ENCODE results near the gene IGSF23.

The IGSF23 gene

DNA sequence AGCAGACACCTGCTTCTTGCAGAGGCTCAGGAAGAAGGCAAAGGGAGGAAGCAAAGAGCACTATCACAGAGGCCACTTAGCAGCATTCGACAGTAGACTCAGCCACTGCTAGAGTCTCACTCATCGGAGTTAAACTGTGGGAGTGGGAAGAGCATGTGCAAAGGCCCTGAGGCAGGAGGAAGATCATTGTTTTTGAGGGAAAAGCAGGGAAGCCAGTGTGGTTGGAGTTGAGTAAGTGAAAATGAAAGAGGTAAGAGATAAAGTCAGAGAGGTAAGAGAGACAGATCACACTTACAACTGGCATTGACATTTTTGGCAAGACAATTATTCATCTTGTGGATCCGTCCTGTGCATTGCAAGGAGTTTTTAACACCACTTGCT lies 42.8 kb upstream of the IGSF23 start:
- Histone ChIP-seq H3K27ac (ENCODE audit: low read depth, low read length) (no peak overlapping the region), H3K9ac (ENCODE audit: low read length) (no peak overlapping the region), H3K9me3 (ENCODE audit: insufficient read depth, low read length) (no peaks in the 10 kb centered on the region), H3K4me3 (ENCODE audit: insufficient read depth, low read length, poor library complexity, severe bottlenecking) (no peak overlapping the region), H3F3A (ENCODE audit: insufficient read depth) (no peaks in the 10 kb centered on the region), H3K27me3 (ENCODE audit: low read length) (no peaks in the 10 kb centered on the region), H3K9me2 (replicated peaks; ENCODE audit: insufficient read depth, low read length) (no peaks in the 10 kb centered on the region), H3K79me2 (ENCODE audit: insufficient read depth, low read length) (no peaks in the 10 kb centered on the region), H2AFZ (ENCODE audit: low read depth, low read length, severe bottlenecking) (no peak overlapping the region), H3K36me3 (ENCODE audit: low read length) (no peaks in the 10 kb centered on the region), H3K4me2 (ENCODE audit: low read depth, low read length, poor library complexity, severe bottlenecking) (no peak overlapping the region), H4K20me1 (ENCODE audit: low read depth, low read length) (no peaks in the 10 kb centered on the region)
- TF ChIP-seq EZH2phosphoT487 (conservative IDR thresholded peaks at IDR 0.05; ENCODE audit: low read length) (no peak), CTCF (IDR thresholded peaks at IDR 0.05; ENCODE audit: insufficient read depth, low read length, poor library complexity, severe bottlenecking) (no peak)

DNA sequence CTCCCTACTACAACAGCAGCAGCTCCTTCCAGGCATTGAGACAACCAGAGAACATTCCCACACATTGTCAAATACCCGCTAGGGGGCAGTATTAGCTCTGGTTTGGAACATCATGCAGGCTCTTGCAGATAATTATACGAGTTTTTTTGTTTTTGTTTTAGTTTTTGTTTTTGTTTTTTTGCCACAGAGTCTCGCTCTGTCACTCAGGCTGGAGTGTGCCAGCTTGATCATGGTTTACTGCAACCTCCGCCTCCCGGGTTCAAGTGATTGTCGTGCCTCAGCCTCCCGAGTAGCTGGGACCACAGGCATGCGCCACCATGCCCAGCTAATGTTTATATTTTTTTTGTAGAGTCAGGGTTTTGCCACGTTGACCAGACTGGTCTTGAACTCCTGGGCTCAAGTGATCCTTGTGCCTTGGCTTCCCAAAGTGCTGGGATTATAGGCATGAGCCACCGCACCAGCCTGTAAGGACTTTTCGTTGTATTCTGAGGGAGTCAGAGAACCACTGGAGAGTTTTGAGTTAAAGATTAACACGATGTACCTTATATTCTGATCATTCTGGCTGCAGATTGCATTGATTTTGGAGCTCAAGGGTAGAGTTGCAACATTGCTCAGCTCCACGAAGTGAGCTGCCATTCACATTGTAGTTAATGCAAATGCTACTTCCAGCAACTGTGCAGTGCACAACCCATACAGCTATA lies 42.2 kb upstream of the IGSF23 start:
- H3K4me3 ChIP-seq (ENCODE audit: insufficient read depth, low read length, poor library complexity, severe bottlenecking), result no peak overlapping the region
- H3K27ac ChIP-seq (ENCODE audit: low read depth, low read length), result no peak overlapping the region
- H3K9ac ChIP-seq (ENCODE audit: low read length), result no peak overlapping the region
- no peaks in the 10 kb centered on the region for H3K27me3 ChIP-seq (ENCODE audit: low read length)
- TF ChIP-seq CTCF (IDR thresholded peaks at IDR 0.05; ENCODE audit: insufficient read depth, low read length, poor library complexity, severe bottlenecking) (peak; percentile 67), EZH2phosphoT487 (conservative IDR thresholded peaks at IDR 0.05; ENCODE audit: low read length) (no peak)
- H3K36me3 ChIP-seq (ENCODE audit: low read length), result no peaks in the 10 kb centered on the region
- H3K9me2 ChIP-seq (replicated peaks; ENCODE audit: insufficient read depth, low read length), result no peaks in the 10 kb centered on the region
- H3F3A ChIP-seq (ENCODE audit: insufficient read depth), result no peaks in the 10 kb centered on the region
- no peak overlapping the region for H2AFZ ChIP-seq (ENCODE audit: low read depth, low read length, severe bottlenecking)
- H4K20me1 ChIP-seq (ENCODE audit: low read depth, low read length), result no peaks in the 10 kb centered on the region
- H3K4me2 ChIP-seq (ENCODE audit: low read depth, low read length, poor library complexity, severe bottlenecking), result no peak overlapping the region
- H3K9me3 ChIP-seq (ENCODE audit: insufficient read depth, low read length), result no peaks in the 10 kb centered on the region
- no peaks in the 10 kb centered on the region for H3K79me2 ChIP-seq (ENCODE audit: insufficient read depth, low read length)

GRCh38 chr19:44571830-44572580 lies 41.4 kb upstream of the IGSF23 start:
- Histone ChIP-seq H3F3A (ENCODE audit: insufficient read depth) (no peaks in the 10 kb centered on the region), H3K9me2 (replicated peaks; ENCODE audit: insufficient read depth, low read length) (no peaks in the 10 kb centered on the region), H2AFZ (ENCODE audit: low read depth, low read length, severe bottlenecking) (no peak overlapping the region), H3K36me3 (ENCODE audit: low read length) (no peaks in the 10 kb centered on the region), H3K4me2 (ENCODE audit: low read depth, low read length, poor library complexity, severe bottlenecking) (no peak overlapping the region), H3K9ac (ENCODE audit: low read length) (no peak overlapping the region), H3K4me3 (ENCODE audit: insufficient read depth, low read length, poor library complexity, severe bottlenecking) (no peak overlapping the region), H3K9me3 (ENCODE audit: insufficient read depth, low read length) (no peaks in the 10 kb centered on the region), H3K79me2 (ENCODE audit: insufficient read depth, low read length) (no peaks in the 10 kb centered on the region), H4K20me1 (ENCODE audit: low read depth, low read length) (no peaks in the 10 kb centered on the region), H3K27ac (ENCODE audit: low read depth, low read length) (no peak overlapping the region), H3K27me3 (ENCODE audit: low read length) (no peaks in the 10 kb centered on the region)
- TF ChIP-seq EZH2phosphoT487 (conservative IDR thresholded peaks at IDR 0.05; ENCODE audit: low read length), result no peak

- Histone ChIP-seq H3K4me2 (ENCODE audit: low read depth, low read length, poor library complexity, severe bottlenecking) (no peak overlapping the region), H3F3A (ENCODE audit: insufficient read depth) (no peaks in the 10 kb centered on the region), H4K20me1 (ENCODE audit: low read depth, low read length) (no peaks in the 10 kb centered on the region), H3K9me3 (ENCODE audit: insufficient read depth, low read length) (no peaks in the 10 kb centered on the region), H3K9me2 (replicated peaks; ENCODE audit: insufficient read depth, low read length) (no peaks in the 10 kb centered on the region), H3K4me3 (ENCODE audit: insufficient read depth, low read length, poor library complexity, severe bottlenecking) (no peak overlapping the region), H3K9ac (ENCODE audit: low read length) (no peak overlapping the region), H3K36me3 (ENCODE audit: low read length) (no peaks in the 10 kb centered on the region), H3K79me2 (ENCODE audit: insufficient read depth, low read length) (no peaks in the 10 kb centered on the region), H2AFZ (ENCODE audit: low read depth, low read length, severe bottlenecking) (no peak overlapping the region), H3K27me3 (ENCODE audit: low read length) (no peaks in the 10 kb centered on the region), H3K27ac (ENCODE audit: low read depth, low read length) (no peak overlapping the region)
- TF ChIP-seq CTCF (IDR thresholded peaks at IDR 0.05; ENCODE audit: insufficient read depth, low read length, poor library complexity, severe bottlenecking), result no peak
- TF ChIP-seq EZH2phosphoT487 (conservative IDR thresholded peaks at IDR 0.05; ENCODE audit: low read length), result no peak
Measured at GRCh38 chr19:44572581-44572900, 40.8 kb upstream of the IGSF23 start.

Data from SU-DHL-6 (cell line).